Mucosa of descending colon (tissue), 3 donors: ENCODE results near the gene DCLK3. TPM values are rescaled to one million over a fixed set of nuclear protein-coding genes. Genes with fewer than 3 reads are reported as not detected.

Experiments
- ATAC-seq: fragments of 200-7000 bp; cut with Tn5 transposase; one replicate; pipeline ENCODE4 v1.9.1; 2020; ENCODE audit warnings: mild to moderate bottlenecking, moderate library complexity
- DNase-seq, 3 donors: peaks; one replicate each; pipeline ENCODE4 v3.0.0-alpha.2; 2020
- H3K36me3 ChIP-seq: fragments of 200-600 bp; one replicate; pipeline ENCODE4 v1.8.0; 2021; ENCODE audit warnings: low read depth, mild to moderate bottlenecking
- H3K4me1 ChIP-seq: fragments of 200-600 bp; one replicate; pipeline ENCODE4 v1.8.0; 2021; ENCODE audit warnings: low read depth, mild to moderate bottlenecking
- H3K4me3 ChIP-seq: fragments of 200-600 bp; one replicate; pipeline ENCODE4 v1.8.0; 2021; ENCODE audit warnings: mild to moderate bottlenecking
- H3K9me3 ChIP-seq: fragments of 200-600 bp; one replicate; pipeline ENCODE4 v1.8.0; 2021; ENCODE audit warnings: mild to moderate bottlenecking
- CTCF ChIP-seq: fragments of 200-600 bp; IDR thresholded peaks from one replicate; pipeline ENCODE4 v1.8.0; 2022; ENCODE audit warnings: antibody characterized with exemption, mild to moderate bottlenecking
- intact Hi-C, 2 donors: fragments of 100-400 bp; cut with DNase I in 1 of 2; cut with micrococcal nuclease in 1 of 2; formaldehyde crosslinking; loops; one replicate each; pipeline versions ENCODE4 v1.11.0 to v1.11.1; 2022; cut with DNase I, micrococcal nuclease
- total RNA-seq, 3 donors: library from RNA; stranded (reverse); fragmentation: NEBNext Ultra II Directional in 2 of 3; extraction: Animal tissue kit (Norgen Biotek cat#: 25700) in 2 of 3; gene quantifications; one replicate each; pipeline versions ENCODE4 v1.2.1 to v1.2.4, GENCODE V29; 2021 to 2023
- donor health status: DM: no; HTN: no; CAD: no; lungs with moderate emphysema.
- donor health status: DM: no; HTN: no; CAD: no.
- donor health status: DM: no; HTN: yes; CAD: no.

The DCLK3 gene
- total RNA-seq, 3 donors from 2014 or later, result 0.06 to 0.19 TPM; not detected in 1

GRCh38 chr3:36698314-36698713 is 66.0 kb downstream of the DCLK3 start:
- no peak for TF ChIP-seq CTCF
- ATAC-seq, result no peak
- H3K36me3 ChIP-seq, result no peaks in the 10 kb centered on the region
- H3K4me3 ChIP-seq, result no peak overlapping the region
- H3K4me1 ChIP-seq, result no peaks in the 10 kb centered on the region
- no peak for DNase-seq
- no peaks in the 10 kb centered on the region for H3K9me3 ChIP-seq
- intact Hi-C loops, result loop anchor here (5.0 to 10.0 kb wide), 2 partner anchors 734 to 736 kb away; no protein-coding TSS in a partner anchor

- intact Hi-C loops, result loop anchor here (5.0 to 10.0 kb wide), 2 partner anchors 733 to 735 kb away; no protein-coding TSS in a partner anchor
Measured at GRCh38 chr3:36697229-36698001, 66.9 kb downstream of the DCLK3 start.

GRCh38 chr3:36696799-36697198 is 67.6 kb downstream of the DCLK3 start:
- ATAC-seq (no peak), DNase-seq (no peak)
- TF ChIP-seq CTCF, result no peak
- Histone ChIP-seq H3K4me3 (no peak overlapping the region), H3K36me3 (no peaks in the 10 kb centered on the region), H3K4me1 (no peaks in the 10 kb centered on the region), H3K9me3 (no peaks in the 10 kb centered on the region)
- intact Hi-C loops, result loop anchor here (5.0 to 10.0 kb wide), 2 partner anchors 732 to 734 kb away; no protein-coding TSS in a partner anchor

More at GRCh38 chr3:36697229-36698001, 66.9 kb downstream of the DCLK3 start:
- DNase-seq (no peak), ATAC-seq (no peak)
- Histone ChIP-seq H3K9me3 (no peaks in the 10 kb centered on the region), H3K4me3 (no peak overlapping the region), H3K36me3 (no peaks in the 10 kb centered on the region), H3K4me1 (no peaks in the 10 kb centered on the region)
- no peak for TF ChIP-seq CTCF

GRCh38 chr3:36695769-36696137 is 68.6 kb downstream of the DCLK3 start:
- Histone ChIP-seq H3K9me3 (no peaks in the 10 kb centered on the region), H3K36me3 (no peaks in the 10 kb centered on the region), H3K4me3 (no peak overlapping the region), H3K4me1 (no peaks in the 10 kb centered on the region)
- intact Hi-C loops, result loop anchor here (5.0 to 10.0 kb wide), 2 partner anchors 731 to 733 kb away; no protein-coding TSS in a partner anchor
- DNase-seq (no peak), ATAC-seq (no peak)
- TF ChIP-seq CTCF, result no peak

- TF ChIP-seq CTCF, result no peak
- no peak for ATAC-seq
- Histone ChIP-seq H3K4me1 (no peaks in the 10 kb centered on the region), H3K4me3 (no peak overlapping the region), H3K36me3 (no peaks in the 10 kb centered on the region), H3K9me3 (no peaks in the 10 kb centered on the region)
- intact Hi-C loops, result loop anchor here (5.0 to 10.0 kb wide), 2 partner anchors 730 to 733 kb away; no protein-coding TSS in a partner anchor
- no peak for DNase-seq
Measured at GRCh38 chr3:36695113-36695768, 69.1 kb downstream of the DCLK3 start.
